KOPT-K1 (cell line): ENCODE data around the gene GOT2.
A peak's percentile ranks its signal among the peaks of the same experiment; 100 is the strongest.
"Not testable (repeated sequence)": the region's sequence is repeated elsewhere in the genome, so short reads cannot be mapped to it uniquely, and the experiment has no call there.

ENCODE experiments used
- H3K27ac ChIP-seq: fragments of 200-600 bp; sonication (generic); 2 replicates; pipeline ENCODE4 v1.5.1; 2016; ENCODE audit warnings: antibody characterized with exemption, mild to moderate bottlenecking, low read depth, low read length; ENCODE audit not compliant: poor library complexity, severe bottlenecking
- H3K36me3 ChIP-seq: fragments of 200-600 bp; sonication (generic); 2 replicates; pipeline ENCODE4 v1.5.1; 2017; ENCODE audit warnings: antibody characterized with exemption, mild to moderate bottlenecking, low read length, moderate library complexity; ENCODE audit not compliant: insufficient read depth
- H3K9me3 ChIP-seq: fragments of 200-600 bp; sonication (generic); 2 replicates; pipeline ENCODE4 v1.5.1; 2017; ENCODE audit warnings: antibody characterized with exemption, low read length, mild to moderate bottlenecking; ENCODE audit not compliant: insufficient read depth, poor library complexity, severe bottlenecking

GOT2 gene

GRCh38 chr16:58733671-58734458 lies at the start of gene GOT2:
Gene GOT2, minus strand, starts transcription at chr16:58734316. Its CDS starts 88 bp downstream, at chr16:58734228.
- H3K9me3 ChIP-seq, result no peaks in the 10 kb centered on the region
- peak within 1 kb of the TSS; percentile 77 for H3K27ac ChIP-seq

GRCh38 chr16:58779291-58779690 lies 45.2 kb upstream of the GOT2 start:
- H3K36me3 ChIP-seq, H3K9me3 ChIP-seq, H3K27ac ChIP-seq: not testable (repeated sequence)

More at GRCh38 chr16:58733671-58734458, at the start of gene GOT2:
- H3K36me3 ChIP-seq, result peaks cover 30% of the 10 kb centered on the region

- Histone ChIP-seq H3K27ac (no peak overlapping the region), H3K36me3 (no peaks in the 10 kb centered on the region), H3K9me3 (no peaks in the 10 kb centered on the region)
Observed at GRCh38 chr16:58773870-58774269, 39.8 kb upstream of the GOT2 start.

GRCh38 chr16:58768145-58768544 lies 34.0 kb upstream of the GOT2 start:
- Histone ChIP-seq H3K9me3 (peaks cover 10% of the 10 kb centered on the region), H3K36me3 (no peaks in the 10 kb centered on the region), H3K27ac (no peak overlapping the region)

DNA sequence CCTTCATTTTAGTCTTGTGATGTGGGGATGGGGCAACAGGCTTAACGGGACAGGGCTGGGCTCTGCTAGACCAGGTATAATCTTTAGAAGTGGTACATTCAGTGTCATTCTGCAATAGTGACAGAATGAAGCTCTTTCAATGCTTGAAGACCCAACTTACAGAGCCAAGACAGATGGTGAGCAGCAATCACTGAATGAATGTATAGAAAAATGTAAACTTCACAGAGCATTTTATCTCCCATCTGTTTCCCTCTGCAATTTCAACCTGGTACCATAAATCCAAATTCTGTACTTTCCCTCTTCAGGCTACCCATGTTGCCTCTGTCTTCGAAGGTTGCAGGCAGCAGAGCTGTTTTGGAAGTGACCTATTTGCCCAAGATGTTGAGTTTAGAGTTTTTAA lies 33.5 kb upstream of the GOT2 start:
- no peak overlapping the region for H3K27ac ChIP-seq

DNA sequence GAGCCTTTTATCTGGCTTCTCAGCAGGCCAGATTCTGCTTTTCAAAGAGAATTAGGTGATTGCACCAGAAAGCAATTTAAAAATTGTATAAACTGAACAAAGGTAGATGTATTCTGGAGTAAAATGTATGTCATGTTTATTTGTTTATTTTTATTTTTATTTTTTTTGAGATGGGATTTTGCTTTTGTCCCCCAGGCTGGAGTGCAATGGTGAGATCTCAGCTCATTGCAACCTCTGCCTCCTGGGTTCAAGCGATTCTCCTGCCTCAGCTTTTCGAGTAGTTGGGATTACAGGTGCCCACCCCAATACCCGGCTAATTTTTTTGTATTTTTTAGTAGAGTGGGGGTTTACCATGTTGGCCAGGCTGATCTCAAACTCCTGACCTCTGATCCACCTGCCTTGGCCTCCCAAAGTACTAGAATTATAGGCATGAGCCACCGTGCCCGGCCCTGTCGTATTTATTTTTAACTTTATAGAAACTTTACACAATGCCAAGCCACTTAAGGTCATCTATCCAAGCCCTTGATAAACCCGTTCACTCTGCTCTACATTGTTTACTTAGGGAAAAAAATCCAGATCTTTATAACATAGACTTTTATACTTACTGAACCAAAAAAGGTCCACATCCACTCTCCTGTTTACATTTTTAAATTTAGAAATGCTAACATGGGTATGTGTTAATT lies 22.7 kb upstream of the GOT2 start:
- H3K36me3 ChIP-seq, result no peaks in the 10 kb centered on the region
- H3K9me3 ChIP-seq, result no peaks in the 10 kb centered on the region
- no peak overlapping the region for H3K27ac ChIP-seq

More for the DNA sequence above, 33.5 kb upstream of the GOT2 start:
- Histone ChIP-seq H3K9me3 (peaks cover 10% of the 10 kb centered on the region), H3K36me3 (no peaks in the 10 kb centered on the region)

DNA sequence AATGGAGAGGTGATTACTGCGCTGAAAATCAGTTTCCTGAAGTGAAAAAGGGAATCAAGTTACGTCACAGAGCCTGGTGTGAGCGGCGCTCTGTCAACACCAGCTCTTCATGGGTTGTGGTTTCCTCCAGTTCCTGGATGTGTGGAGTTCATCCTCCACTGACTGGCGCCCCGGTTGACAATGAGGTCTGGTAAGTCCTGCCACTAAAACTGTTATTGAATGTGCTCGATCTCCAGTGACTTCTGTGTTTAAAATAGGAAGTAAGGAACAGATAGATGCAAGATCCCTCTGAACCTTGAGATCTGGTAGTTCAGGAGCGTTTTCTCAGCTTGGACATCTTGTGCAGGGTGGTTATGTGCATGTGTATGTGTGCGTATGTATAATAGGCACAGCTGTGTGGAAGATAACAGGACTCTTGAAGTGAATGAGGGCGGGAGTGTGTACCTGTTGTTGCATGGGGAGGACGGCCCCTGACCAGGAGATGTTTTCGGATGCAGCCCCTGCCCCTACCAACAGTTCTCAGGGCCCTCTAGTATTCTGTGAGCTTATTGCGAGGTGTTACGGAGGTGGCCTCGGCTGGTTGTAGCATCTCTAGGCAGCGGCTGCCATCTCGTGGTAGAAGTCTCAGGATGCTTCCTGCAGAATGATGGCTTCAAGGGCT lies 22.0 kb upstream of the GOT2 start:
- H3K36me3 ChIP-seq, result no peaks in the 10 kb centered on the region
- H3K27ac ChIP-seq, result no peak overlapping the region
- no peaks in the 10 kb centered on the region for H3K9me3 ChIP-seq

GRCh38 chr16:58753711-58754134 lies 19.6 kb upstream of the GOT2 start:
- Histone ChIP-seq H3K27ac (no peak overlapping the region), H3K9me3 (peaks cover 7% of the 10 kb centered on the region), H3K36me3 (no peaks in the 10 kb centered on the region)

DNA sequence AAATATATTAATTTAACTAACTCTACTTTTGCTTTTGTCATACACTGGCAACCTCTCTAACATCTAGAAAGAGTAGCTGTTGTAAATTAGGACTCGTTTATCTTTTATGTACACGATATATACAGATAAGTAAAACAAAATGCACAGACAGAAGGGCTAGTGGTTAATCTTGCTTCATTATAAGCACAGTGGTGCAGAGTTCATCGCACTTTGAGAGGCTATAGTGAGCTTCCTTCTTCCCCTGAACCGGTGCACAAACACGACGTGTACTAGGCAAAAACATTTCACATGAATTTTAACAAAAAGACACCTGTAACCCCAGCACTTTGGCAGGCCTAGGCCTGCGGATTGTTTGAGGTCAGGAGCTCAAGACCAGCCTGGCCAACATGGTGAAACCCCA lies 10.4 kb upstream of the GOT2 start:
- peaks cover 5% of the 10 kb centered on the region for H3K9me3 ChIP-seq
- no peaks in the 10 kb centered on the region for H3K36me3 ChIP-seq
- no peak overlapping the region for H3K27ac ChIP-seq

GRCh38 chr16:58741976-58742375 lies 7.9 kb upstream of the GOT2 start:
- no peak overlapping the region for H3K27ac ChIP-seq

GRCh38 chr16:58741166-58741565 lies 7.0 kb upstream of the GOT2 start:
- Histone ChIP-seq H3K9me3 (no peaks in the 10 kb centered on the region), H3K36me3 (no peaks in the 10 kb centered on the region), H3K27ac (no peak overlapping the region)

More at GRCh38 chr16:58741976-58742375, 7.9 kb upstream of the GOT2 start:
- Histone ChIP-seq H3K9me3 (no peaks in the 10 kb centered on the region), H3K36me3 (no peaks in the 10 kb centered on the region)

GRCh38 chr16:58738672-58739296 lies 4.7 kb upstream of the GOT2 start:
- Histone ChIP-seq H3K9me3 (no peaks in the 10 kb centered on the region), H3K36me3 (no peaks in the 10 kb centered on the region), H3K27ac (no peak overlapping the region)

DNA sequence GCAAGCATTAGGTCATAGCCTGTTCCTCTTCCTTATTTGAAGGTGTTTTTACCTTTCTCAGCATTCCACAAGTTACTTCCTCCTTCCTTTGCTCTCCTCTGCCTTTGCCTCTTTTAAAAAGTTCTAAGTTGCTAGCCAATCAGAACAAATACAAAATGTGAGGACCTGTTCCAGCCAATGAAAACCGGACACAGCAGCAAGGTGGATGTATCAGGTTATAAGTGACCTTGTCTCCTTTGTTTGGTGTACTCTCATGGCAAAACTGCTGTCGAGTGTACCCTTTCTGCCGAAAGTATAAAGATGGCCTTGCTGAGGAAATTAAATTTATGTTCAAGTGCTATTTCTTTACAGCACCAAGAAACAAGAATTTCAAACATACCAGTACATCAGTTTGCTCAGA lies 2.2 kb upstream of the GOT2 start:
- H3K27ac ChIP-seq, H3K36me3 ChIP-seq, H3K9me3 ChIP-seq: not testable (repeated sequence)

DNA sequence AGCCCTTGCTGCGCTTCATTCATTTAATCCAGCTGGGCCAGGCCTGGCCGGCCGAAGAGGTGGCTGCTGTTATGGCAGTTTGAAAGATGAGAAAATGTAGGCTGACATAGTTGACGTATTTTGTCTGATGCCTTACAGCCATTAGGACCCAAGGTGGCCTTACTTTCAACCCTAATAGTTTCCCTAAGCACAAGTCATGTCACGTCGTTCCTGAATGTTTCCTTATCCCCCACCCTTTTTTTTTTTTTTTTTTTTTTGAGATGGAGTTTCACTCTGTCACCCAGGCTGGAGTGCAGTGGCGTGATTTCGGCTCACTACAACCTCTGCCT lies 307 bp upstream of the GOT2 start:
- Histone ChIP-seq H3K27ac (peak overlapping the region; percentile 77), H3K9me3 (no peaks in the 10 kb centered on the region), H3K36me3 (peaks cover 25% of the 10 kb centered on the region)

DNA sequence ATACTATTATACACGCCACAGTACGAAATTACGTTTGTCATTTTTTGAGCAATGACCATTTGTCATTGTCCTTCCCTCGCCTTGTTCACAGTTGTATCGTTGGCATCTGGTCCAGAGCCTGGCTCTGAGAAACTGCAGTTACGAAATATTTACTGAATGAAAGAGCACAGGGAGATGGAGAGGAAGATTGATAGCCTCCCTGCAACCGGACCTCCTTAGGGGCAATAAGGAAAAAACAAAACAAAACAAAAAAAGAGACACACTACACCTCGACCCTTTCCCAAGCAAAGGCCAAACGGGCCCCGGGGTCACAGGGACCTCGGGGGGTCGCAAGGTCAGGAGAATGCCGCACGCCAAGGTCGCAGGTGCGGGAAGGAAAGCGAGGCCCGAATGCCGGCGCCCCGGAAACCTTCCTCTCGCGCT lies 857 bp downstream of the GOT2 start:
- Histone ChIP-seq H3K27ac (peak overlapping the region; percentile 77), H3K9me3 (no peaks in the 10 kb centered on the region), H3K36me3 (peaks cover 36% of the 10 kb centered on the region)
